Nucleus accumbens (tissue), 56 donors: ENCODE data around the gene CSRNP2.

Experiments used
- DNase-seq, 56 donors: peaks; one replicate each; lab custom pipeline; 2025; lab: John Stamatoyannopoulos, UW

CSRNP2 gene, protein sequence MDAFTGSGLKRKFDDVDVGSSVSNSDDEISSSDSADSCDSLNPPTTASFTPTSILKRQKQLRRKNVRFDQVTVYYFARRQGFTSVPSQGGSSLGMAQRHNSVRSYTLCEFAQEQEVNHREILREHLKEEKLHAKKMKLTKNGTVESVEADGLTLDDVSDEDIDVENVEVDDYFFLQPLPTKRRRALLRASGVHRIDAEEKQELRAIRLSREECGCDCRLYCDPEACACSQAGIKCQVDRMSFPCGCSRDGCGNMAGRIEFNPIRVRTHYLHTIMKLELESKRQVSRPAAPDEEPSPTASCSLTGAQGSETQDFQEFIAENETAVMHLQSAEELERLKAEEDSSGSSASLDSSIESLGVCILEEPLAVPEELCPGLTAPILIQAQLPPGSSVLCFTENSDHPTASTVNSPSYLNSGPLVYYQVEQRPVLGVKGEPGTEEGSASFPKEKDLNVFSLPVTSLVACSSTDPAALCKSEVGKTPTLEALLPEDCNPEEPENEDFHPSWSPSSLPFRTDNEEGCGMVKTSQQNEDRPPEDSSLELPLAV

DNA sequence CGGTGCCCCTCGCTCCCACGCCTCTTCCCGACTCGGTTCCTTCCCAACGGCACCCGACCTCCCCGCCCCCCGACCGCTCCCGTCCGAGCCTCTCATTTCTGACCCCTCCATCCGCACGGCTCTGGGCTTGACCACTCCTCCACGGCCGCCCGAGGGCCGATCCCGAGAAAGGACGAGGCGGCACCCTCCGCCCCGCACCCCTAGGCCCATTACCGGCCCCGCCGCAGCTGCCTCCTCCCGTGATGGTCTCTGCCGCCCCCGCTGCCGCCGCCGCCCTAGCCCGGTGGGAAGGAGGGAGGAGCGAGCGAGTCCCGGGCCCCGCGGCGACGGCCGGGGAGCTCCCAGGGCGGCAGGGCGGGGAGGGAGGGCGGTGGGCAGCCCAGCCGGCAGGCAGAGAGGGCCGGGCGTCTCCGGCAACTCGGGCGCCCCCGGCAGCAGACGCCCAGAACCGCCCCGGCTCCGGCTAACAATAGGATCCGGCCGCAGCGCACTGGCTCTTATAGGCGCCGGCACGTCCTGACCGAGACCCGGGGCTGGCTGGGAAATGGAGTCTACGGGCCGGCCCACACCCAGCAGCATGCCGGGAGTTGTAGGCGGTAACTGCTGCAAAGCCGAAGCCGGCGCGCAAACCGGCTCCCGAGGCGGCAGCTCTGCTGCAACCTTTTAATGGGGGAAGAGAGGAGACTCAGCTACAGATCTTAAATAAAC is at the start of gene CSRNP2:
TSS of gene CSRNP2 (minus strand) at position 471 of the 708 bp plus-strand sequence. CDS start 7,035 bp downstream, outside the sequence.
- DNase-seq = peak; percentile 40 to 99 (median 95)

DNA sequence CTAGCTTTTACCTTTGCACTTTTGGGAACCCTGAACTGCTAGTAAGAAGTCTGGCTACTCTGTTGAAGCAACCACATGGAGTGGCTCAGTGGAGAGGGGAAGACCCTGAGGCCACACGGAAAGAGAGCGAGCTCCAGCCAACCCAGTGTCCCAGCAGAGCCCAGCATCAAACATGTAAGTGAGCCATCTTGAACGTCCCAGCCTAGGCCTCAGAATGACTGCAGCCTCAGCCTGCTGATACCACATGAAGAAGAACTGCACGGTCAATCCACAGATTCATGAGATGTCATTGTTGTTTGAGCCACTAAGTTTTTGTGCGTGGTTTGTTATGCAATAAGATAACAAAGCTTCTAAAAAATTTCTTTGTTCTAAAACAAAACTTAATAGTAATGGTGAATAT is 49.3 kb upstream of the CSRNP2 start:
- no peak for DNase-seq

DNA sequence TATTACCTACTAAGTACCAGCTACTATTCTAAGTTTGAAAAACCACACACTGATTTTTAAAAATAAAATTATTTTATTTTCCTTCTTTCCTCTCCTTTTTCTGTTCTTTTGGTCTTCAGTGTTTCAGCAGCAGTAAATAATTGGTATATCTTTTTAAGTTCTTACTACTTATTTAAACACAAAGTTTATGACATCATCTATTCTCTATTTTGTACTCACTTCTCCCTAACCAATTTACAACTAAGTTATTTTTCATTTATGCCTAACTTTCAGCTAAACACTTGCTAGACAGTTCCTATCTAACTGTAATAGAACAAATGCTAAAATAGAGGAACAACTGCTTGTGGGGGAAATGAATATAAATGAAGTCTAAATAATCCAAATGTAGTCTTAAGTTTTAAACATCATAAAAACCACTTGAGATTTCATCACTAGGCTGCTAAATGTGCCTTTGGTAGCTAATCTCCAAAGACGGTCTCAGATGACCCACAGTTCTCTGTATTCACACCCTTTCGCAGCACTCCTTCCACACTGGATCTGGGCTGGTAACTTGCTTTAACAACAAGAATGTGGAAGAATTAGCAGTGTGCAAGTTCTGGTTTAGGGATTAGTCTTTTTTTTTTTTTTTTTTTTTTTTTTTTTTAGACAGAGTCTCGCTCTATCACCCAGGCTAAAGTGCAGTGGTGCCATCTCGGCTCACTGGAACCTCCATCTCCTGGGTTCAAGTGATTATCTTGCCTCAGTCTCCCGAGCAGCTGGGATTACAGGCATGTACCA is 48.5 kb upstream of the CSRNP2 start:
- DNase-seq = no peak

DNA sequence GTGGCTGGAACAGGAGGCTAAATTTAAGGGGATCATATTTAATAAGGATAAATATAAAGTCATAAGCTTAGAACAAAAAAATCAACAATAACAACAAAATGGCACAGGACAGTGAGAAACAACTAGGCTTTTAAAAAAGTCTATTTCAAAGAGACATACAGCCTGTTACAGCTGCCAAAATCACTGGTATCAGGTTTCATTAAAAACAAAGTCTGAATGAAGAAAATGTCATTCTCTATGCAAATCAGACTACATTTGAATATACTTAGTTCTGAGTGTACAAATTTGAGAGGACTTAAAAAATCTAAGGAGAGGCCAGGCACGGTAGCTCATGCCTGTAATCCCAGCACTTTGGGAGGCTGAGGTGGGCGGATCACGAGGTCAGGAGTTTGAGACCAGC is 45.5 kb upstream of the CSRNP2 start:
- no peak for DNase-seq

DNA sequence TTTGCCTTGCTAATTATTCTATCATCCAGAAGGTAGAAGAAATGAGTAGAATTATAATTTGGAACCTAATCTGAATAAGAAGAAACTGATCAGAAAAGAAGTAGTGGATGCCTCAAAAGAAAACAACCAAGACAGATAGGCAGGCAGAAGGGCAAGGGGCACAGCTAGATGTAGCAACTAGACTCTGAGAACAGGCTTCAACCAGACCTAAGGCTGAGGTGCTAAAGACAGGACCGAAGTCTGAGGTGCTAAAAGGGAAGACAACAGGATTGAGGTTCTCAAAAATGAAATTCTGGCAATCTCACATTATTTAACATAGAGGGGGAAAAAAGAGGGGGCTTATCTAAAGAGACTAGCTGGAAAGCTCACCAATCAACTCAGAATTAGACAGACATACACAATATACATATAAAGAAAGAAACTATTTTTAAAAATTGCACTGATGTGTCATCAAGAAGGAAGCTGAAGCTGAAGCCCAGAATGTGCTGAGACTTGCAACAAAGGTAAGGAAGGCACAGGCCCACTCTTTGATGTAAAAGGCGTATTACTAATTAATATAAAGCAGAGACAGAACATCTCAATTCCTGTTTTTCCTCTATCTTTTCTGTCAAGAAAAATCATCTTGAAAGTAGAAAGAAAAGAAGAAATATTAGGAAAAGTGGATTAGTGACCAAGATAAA is 43.8 kb upstream of the CSRNP2 start:
- DNase-seq = peak in 1 of 56 donors; percentile 2

DNA sequence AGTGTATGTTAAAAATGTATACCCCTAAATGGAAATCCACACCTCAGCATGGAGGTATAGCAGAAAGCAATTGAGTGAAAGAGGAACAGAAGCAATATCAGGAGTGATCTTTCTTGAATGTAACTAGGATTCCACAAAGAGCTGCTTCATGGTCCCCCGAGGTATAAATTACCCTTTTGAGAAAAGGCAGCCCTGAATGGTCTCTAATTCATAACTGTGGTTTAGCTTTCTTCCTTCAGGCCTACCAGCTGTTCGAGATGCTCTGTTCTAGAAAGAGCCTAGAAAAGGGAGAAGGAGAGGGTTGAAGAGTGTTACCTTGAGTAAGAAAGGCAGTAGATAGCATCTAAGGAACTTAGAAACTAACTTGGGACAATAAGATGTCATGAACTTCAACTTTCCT is 42.9 kb upstream of the CSRNP2 start:
- DNase-seq = no peak

DNA sequence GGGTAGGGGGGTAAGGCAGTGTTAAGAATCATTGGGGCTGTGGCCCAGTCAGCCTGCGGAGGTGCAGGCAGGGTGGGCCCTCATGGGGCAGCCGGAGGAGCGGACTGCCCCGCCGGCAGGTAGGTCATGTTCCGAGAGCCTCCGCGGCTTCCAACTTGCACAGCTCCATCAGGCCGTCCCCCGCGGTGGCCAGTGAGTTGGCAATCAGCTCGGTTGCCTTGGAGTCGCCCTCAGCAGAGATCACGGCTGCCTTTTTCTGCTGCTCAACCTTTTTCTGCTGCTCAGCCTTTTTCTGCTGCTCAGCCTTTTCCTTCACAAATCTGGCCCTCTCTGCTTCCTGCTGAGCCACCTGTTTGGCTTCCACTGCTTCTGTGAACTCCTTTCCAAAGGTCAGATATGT is 41.1 kb upstream of the CSRNP2 start:
- peak in 8 of 56 donors; percentile 1 to 8 (median 2) for DNase-seq

DNA sequence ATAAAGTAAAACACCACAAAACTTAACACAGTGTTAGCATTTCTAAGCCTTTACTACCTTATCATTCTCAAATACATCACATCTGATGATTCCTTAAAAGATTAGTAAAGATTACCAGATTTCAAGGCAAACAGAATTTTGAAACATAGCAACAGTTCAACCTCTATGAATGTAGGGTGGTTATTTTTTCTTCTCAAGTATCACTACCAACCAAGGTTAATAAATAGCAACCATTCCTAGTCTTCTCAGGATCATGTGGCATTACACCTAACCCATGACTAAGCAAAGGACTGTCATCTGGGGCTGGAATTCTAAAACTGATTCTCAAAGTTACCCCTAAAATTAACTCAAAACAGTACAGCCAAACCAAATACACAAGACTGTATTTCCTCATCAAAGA is 39.4 kb upstream of the CSRNP2 start:
- DNase-seq = no peak

DNA sequence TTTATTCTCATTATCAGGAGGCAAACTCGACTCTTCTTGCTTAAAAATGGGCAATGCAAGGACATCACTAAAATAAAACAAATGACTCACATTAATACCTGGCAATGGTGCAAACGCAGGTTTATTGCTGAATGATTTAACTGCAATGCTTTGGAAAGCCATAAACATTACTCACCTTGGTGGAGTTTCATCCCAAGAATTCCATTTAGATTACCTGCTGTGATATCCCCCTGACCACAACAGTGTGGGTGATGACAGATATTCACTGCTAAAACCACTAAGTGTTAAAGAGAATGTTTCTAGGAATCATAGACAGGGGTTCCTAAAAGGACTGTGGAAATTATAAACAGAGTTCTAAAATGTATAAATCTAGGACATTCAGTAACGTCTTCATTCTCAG is 35.3 kb upstream of the CSRNP2 start:
- DNase-seq = no peak

DNA sequence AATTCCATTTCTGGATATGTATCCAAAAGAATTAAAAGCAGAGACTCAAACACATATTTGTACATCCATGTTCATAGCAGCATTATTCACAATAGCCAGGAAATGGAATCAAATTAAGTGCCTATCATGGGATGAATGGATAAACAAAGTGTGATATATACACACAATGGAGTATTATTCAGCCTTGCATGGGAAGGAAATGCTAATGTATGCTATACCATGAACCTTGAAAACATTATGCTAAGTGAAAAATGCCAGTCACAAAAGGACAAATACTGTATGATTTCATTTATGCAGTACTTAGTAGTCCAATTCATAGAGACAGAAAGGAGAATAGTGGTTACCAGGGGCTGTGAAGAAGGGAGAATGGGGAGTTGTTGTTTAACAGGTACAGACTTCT is 32.1 kb upstream of the CSRNP2 start:
- DNase-seq = no peak

DNA sequence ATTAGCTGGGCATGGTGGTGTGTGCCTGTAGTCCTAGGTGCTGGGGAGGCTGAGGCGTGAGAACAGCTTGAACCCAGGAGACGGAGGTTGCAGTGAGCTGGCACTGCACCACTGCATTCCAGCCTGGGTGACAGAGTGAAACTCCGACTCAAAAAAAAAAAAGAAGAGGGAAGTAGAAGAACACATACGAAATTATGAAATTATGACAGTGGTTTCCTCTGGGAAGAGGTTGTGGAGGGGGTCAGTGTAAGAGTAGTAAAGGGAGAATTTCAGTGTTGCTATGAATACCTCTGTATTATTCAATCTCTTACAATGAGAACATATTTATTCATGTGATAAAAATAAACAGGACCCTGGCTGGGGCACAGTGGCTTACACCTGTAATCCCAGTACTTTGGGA is 24.7 kb upstream of the CSRNP2 start:
- no peak for DNase-seq

DNA sequence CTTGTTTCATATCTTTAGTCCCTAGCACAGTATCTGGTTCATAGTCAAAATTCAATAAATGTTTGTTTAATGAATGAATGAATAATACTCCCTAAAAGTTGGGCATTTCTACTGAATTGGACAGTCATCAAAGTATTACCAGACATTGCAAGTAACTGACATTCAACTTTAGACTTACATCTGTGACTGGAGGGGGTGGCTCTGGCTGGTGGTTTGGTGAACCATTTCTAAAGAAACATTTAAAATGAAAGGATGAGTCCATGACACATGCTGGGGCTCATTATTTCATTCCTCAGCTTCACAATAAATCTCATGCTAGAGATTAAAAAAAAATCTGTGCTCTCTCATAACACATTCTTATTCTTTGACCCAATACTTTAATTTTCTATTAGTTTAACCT is 20.6 kb upstream of the CSRNP2 start:
- DNase-seq = no peak

DNA sequence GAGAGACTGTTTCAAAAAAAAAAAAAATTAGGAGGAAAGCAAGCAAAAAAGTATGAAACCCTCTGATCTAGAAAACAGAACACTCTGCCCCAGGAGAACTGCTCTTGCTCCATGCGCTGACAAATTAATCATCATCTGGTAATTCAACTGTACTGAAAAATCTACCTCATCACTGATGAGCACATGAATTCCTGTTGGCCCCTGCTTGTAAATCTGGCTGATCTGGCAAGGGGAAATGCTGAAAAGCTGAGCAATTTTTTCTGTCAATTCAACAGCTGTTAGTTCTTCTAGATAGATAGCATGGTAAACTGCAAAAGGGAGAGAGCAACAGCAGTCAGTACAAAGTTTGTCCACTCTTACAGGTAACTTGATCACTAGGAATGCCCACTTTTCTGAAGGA is 15.2 kb upstream of the CSRNP2 start:
- no peak for DNase-seq

DNA sequence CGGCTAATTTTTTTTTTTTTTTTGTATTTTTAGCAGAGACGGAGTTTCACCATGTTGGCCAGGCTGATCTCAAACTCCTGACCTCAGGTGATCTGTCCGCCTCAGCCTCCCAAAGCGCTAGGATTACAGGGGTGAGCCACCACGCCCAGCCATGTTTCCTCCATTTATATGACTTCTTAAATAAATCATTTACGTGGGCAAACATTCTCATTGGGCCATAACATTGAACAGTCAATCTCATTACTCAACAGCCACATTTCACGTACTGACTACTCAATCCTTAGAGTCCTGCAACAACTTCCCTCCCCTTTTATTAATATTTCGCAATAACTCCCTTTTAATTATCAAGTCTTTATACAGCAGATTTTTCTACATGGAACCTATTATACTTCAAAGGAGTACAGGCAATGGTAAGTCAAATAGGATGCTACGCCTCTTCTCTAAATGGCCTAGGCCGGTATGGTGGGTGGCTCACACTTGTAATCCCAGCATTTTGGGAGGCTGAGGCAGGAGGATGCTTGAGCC is 7.4 kb upstream of the CSRNP2 start:
- no peak for DNase-seq

DNA sequence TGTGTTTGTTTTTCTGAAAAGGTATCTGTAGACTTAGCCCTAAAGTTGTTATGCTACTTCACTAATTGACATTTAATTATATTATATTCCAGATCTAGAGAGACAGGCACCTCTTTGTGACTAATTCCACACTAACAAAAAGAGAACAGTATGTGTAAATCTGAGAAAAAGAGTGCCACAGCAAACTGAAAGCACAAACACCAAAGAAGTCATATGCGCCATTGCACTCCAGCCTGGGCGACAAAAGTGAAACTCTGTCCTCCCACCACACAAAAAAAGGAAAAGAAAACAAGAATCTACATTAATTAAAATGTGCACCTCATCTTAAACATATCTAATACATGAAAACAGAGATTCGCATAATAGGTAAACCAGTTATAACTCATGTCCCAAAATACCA is 4.4 kb upstream of the CSRNP2 start:
- no peak for DNase-seq

DNA sequence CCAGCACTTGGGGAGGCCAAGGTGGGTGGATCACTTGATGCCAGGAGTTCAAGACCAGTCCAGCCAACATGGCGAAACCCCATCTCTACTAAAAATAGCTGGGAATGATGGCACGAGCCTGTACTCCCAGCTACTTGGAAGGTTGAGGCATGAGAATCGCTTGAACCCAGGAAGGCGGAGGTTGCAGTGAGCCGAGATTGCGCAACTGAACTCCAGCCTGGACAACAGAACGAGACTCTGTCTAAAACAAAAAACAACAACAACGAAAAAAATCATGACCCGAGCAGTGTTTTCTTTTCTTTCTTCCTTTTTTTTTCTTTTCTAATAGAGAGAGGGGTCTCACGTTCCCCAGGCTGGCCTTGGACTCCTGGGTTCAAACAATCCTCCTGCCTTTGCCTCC is 3.5 kb upstream of the CSRNP2 start:
- no peak for DNase-seq

DNA sequence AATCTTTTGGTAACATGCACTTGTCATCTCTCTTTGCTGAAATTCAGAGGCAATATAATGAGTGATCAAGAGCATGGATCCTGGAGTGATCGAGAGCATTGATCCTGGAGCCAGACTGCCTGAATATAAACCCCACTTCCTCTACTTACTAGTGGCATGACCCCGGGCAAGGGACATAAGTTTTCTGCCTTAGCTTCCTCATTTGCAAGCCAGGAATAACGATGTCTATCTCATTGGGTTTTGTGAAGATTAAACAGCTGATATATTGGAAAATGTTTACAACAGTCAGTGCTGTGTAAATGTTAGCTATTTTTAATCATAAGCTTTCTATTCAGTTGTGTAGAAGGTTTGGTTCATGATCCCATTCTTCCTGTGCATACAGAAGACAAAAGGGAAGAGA is 2.4 kb upstream of the CSRNP2 start:
- DNase-seq = no peak

DNA sequence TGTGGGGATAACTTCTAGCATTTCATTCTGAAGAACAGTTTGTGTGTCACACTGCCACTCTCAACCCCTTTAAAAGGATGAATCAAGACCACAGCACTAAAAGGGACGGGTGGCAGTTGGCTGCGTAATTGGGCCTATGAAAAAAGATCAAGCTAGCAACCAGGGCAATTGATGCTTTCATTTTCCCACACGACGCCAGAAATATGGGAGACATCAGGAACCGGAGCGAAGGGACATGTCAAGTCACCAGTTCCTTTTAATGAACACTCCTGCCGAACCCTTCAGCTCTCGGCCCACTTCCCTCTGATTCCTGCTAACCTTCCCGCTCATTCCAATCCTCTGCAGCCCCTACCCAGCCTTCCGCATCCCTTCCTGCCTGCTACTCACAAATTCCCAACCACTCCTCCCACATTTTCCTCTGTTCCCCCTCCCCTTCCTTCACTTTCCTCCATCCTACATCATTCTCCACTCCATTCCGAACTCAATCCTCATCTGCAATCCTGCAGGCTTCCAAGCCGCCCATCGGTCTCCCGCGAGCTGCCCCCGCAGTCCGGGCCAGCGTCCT is 753 bp downstream of the CSRNP2 start:
- peak in 25 of 56 donors; percentile 7 to 70 (median 41) for DNase-seq

DNA sequence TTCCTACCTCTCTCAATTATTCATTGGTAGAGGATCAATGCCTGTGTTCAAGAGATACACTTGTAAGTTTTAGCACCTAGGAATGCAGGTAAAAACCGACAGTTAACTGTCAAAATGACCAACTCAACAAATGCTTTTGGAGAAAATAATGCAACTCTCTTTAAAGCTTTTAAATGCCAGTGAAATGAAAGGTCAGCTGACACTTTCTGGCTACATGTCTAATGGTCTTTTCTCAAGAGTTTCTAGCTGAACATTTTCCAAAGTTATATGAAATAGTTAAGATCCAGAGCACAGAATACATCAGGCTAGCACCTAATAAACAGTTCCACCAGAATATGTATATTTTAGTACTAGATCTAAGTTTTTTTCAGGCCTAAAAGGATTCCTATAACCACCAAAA is 2.0 kb downstream of the CSRNP2 start:
- DNase-seq = no peak

DNA sequence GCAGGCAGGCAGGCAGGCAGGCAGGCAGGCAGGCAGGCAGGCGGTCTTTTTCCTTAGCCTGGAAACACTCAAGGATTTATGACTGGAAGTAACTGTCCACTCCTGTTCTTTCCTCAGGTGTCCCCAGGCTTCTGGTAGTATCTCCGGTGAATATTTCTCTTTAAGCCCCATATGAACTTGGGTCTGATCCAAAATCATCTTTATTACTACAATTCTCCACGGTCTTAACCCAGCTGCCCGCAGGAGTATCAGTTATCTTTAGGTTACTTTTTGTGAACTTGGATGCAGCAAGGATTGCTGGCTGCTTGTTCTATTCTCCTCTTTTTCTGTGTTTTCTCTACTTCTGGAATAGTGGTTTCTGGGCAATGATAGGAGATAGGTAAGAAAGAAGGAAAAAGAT is 3.3 kb downstream of the CSRNP2 start:
- no peak for DNase-seq
